GM21360 (cell line): ENCODE results near the gene NHLRC2.

Experiments used
- ATAC-seq: cut with Tn5 transposase; IDR thresholded peaks from one replicate; pipeline ENCODE4 v1.9.1; 2021; ENCODE audit warnings: mild to moderate bottlenecking, moderate library complexity; ENCODE audit not compliant: unreplicated experiment

The NHLRC2 gene

GRCh38 chr10:113905756-113906155 lies 51.3 kb downstream of the NHLRC2 start:
- ATAC-seq, result no peak

- ATAC-seq, result no peak
Observed at GRCh38 chr10:113907166-113907565, 52.7 kb downstream of the NHLRC2 start.

GRCh38 chr10:113908236-113908635 lies 53.8 kb downstream of the NHLRC2 start:
- no peak for ATAC-seq

GRCh38 chr10:113911113-113911512 lies 56.7 kb downstream of the NHLRC2 start:
- no peak for ATAC-seq

- no peak for ATAC-seq
Observed at GRCh38 chr10:113911839-113912238, 57.4 kb downstream of the NHLRC2 start.

- no peak for ATAC-seq
Observed at GRCh38 chr10:113912582-113912981, 58.1 kb downstream of the NHLRC2 start.

- no peak for ATAC-seq
Observed at GRCh38 chr10:113914956-113915355, 60.5 kb downstream of the NHLRC2 start.

- ATAC-seq, result no peak
Observed at GRCh38 chr10:113915540-113915939, 61.1 kb downstream of the NHLRC2 start.

- no peak for ATAC-seq
Observed at GRCh38 chr10:113916053-113916452, 61.6 kb downstream of the NHLRC2 start.

- ATAC-seq, result no peak
Observed at GRCh38 chr10:113917636-113918035, 63.2 kb downstream of the NHLRC2 start.

- no peak for ATAC-seq
Observed at GRCh38 chr10:113920114-113920513, 65.7 kb downstream of the NHLRC2 start.

- no peak for ATAC-seq
Observed at GRCh38 chr10:113920875-113921274, 66.4 kb downstream of the NHLRC2 start.

GRCh38 chr10:113921561-113922370 lies 67.3 kb downstream of the NHLRC2 start:
- ATAC-seq, result no peak

GRCh38 chr10:113922787-113923570 lies 68.5 kb downstream of the NHLRC2 start:
- no peak for ATAC-seq

- ATAC-seq, result no peak
Observed at GRCh38 chr10:113924186-113924585, 69.7 kb downstream of the NHLRC2 start.

- ATAC-seq, result no peak
Observed at GRCh38 chr10:113924664-113925063, 70.2 kb downstream of the NHLRC2 start.

GRCh38 chr10:113927440-113927839 lies 73.0 kb downstream of the NHLRC2 start:
- ATAC-seq, result no peak

- no peak for ATAC-seq
Observed at GRCh38 chr10:113928830-113929229, 74.4 kb downstream of the NHLRC2 start.

GRCh38 chr10:113929522-113929921 lies 75.1 kb downstream of the NHLRC2 start:
- ATAC-seq, result no peak

- ATAC-seq, result no peak
Observed at GRCh38 chr10:113930482-113931057, 76.1 kb downstream of the NHLRC2 start.

- ATAC-seq, result no peak
Observed at GRCh38 chr10:113932854-113933253, 78.4 kb downstream of the NHLRC2 start.
